GM23338 (cell line): ENCODE measurements around the gene MOGAT1.

ENCODE experiments used
- CREB1 ChIP-seq: fragments of 250-450 bp; sonication (Bioruptor Pico); IDR thresholded peaks from 2 replicates; pipeline ENCODE4 v1.5.0; 2020; ENCODE audit warnings: low read depth, mild to moderate bottlenecking, moderate library complexity
- CTCF ChIP-seq, 2 experiments: fragments of 200-600 bp in 1 of 2; sonication (generic) in 1 of 2; conservative IDR thresholded peaks; 2 replicates each; pipeline versions ENCODE4 v1.5.1 to v1.6.1; 2016 to 2017; ENCODE audit warnings: antibody characterized with exemption in 2 of 2, low read depth in 2 of 2, mild to moderate bottlenecking in 2 of 2, moderate library complexity in 1 of 2
- ETS1 ChIP-seq: IDR thresholded peaks from 2 replicates; pipeline ENCODE4 v1.6.1; 2016; ENCODE audit warnings: antibody characterized with exemption
- EZH2 ChIP-seq: fragments of 200-600 bp; sonication (generic); IDR thresholded peaks from one replicate; pipeline ENCODE4 v1.8.0; 2017; ENCODE audit warnings: antibody characterized with exemption, mild to moderate bottlenecking, low read depth; ENCODE audit not compliant: unreplicated experiment
- EZH2phosphoT487 ChIP-seq: fragments of 200-600 bp; sonication (generic); IDR thresholded peaks from one replicate; pipeline ENCODE4 v1.8.1; 2018; ENCODE audit warnings: antibody characterized with exemption; ENCODE audit not compliant: unreplicated experiment
- POLR2AphosphoS5 ChIP-seq: IDR thresholded peaks from 2 replicates; pipeline ENCODE4 v1.6.1; 2016; ENCODE audit warnings: antibody characterized with exemption, low read depth
- REST ChIP-seq: IDR thresholded peaks from one replicate; pipeline ENCODE4 v1.6.1; 2018; ENCODE audit warnings: antibody characterized with exemption; ENCODE audit not compliant: unreplicated experiment
- ZNF331 ChIP-seq: fragments of 250-450 bp; sonication (Bioruptor Pico); IDR thresholded peaks from 2 replicates; pipeline ENCODE4 v1.5.0; 2020; ENCODE audit warnings: low read depth, mild to moderate bottlenecking, moderate library complexity
- ZNF462 ChIP-seq: fragments of 250-450 bp; sonication (Bioruptor Pico); IDR thresholded peaks from 2 replicates; pipeline ENCODE4 v1.5.0; 2020; ENCODE audit warnings: mild to moderate bottlenecking, moderate library complexity

- TF ChIP-seq REST, result no peak
- TF ChIP-seq CTCF (conservative IDR thresholded peaks at IDR 0.05; ENCODE audit: low read depth in 2 of 2), result no peak
- TF ChIP-seq POLR2AphosphoS5, result no peak
- TF ChIP-seq ZNF331 (CRISPR knock-in tag), result no peak
- TF ChIP-seq EZH2phosphoT487, result no peak
- no peak for TF ChIP-seq EZH2
- no peak for TF ChIP-seq CREB1 (CRISPR knock-in tag)
- TF ChIP-seq ETS1, result no peak
- no peak for TF ChIP-seq ZNF462 (CRISPR knock-in tag)
Measured at GRCh38 chr2:222637067-222637466, 34.4 kb upstream of the MOGAT1 start.
